ENCODE data around the gene CADPS2.

The CADPS2 gene

GRCh38 chr7:122561326-122561725 is 324.9 kb downstream of the CADPS2 start:
- no peak overlapping the region for H3K4me3 ChIP-seq (ENCODE audit: low read depth in 1 of 2, low read length in 1 of 2)
- TF ChIP-seq, protein P1, sequence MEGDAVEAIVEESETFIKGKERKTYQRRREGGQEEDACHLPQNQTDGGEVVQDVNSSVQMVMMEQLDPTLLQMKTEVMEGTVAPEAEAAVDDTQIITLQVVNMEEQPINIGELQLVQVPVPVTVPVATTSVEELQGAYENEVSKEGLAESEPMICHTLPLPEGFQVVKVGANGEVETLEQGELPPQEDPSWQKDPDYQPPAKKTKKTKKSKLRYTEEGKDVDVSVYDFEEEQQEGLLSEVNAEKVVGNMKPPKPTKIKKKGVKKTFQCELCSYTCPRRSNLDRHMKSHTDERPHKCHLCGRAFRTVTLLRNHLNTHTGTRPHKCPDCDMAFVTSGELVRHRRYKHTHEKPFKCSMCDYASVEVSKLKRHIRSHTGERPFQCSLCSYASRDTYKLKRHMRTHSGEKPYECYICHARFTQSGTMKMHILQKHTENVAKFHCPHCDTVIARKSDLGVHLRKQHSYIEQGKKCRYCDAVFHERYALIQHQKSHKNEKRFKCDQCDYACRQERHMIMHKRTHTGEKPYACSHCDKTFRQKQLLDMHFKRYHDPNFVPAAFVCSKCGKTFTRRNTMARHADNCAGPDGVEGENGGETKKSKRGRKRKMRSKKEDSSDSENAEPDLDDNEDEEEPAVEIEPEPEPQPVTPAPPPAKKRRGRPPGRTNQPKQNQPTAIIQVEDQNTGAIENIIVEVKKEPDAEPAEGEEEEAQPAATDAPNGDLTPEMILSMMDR (IDR thresholded peaks at IDR 0.05) = no peak
- H3K9me3 ChIP-seq = no peaks in the 10 kb centered on the region
- no peaks in the 10 kb centered on the region for H3K27me3 ChIP-seq
- no peak overlapping the region for H3K27ac ChIP-seq
- no peaks in the 10 kb centered on the region for H3K4me1 ChIP-seq (ENCODE audit: control insufficient read depth in 1 of 2, insufficient read depth in 1 of 2, low read depth in 1 of 2, low read length in 1 of 2)
- H3K36me3 ChIP-seq = no peaks in the 10 kb centered on the region

- H3K36me3 ChIP-seq = no peaks in the 10 kb centered on the region
- no peaks in the 10 kb centered on the region for H3K27me3 ChIP-seq
- H3K27ac ChIP-seq = no peak overlapping the region
- H3K4me1 ChIP-seq (ENCODE audit: control insufficient read depth in 1 of 2, insufficient read depth in 1 of 2, low read depth in 1 of 2, low read length in 1 of 2) = no peaks in the 10 kb centered on the region
- TF ChIP-seq, protein P1 (IDR thresholded peaks at IDR 0.05) = no peak
- no peaks in the 10 kb centered on the region for H3K9me3 ChIP-seq
- H3K4me3 ChIP-seq (ENCODE audit: low read depth in 1 of 2, low read length in 1 of 2) = no peak overlapping the region
Measured at GRCh38 chr7:122556873-122557542, 329.3 kb downstream of the CADPS2 start.

GRCh38 chr7:122556219-122556618 is 330.0 kb downstream of the CADPS2 start:
- no peak overlapping the region for H3K4me3 ChIP-seq (ENCODE audit: low read depth in 1 of 2, low read length in 1 of 2)
- H3K36me3 ChIP-seq = no peaks in the 10 kb centered on the region

DNA sequence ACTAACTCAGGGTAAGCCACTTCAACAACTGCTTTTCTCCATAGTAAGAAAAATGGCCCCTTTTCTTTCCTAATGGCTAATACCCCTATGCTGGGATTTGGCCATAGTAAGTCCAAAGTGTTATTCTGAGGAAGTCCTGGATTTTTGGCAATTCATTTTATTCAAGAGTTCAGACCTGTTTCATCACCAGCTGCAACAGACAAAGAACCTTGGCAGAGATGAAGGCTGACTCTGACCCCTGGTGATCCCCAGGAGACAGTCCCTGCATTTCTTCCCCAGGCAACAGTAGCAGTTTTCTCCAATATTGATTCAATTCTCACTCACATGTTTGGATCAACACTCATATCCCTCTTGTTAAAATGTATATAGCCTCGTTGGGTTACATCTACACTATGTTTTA is 332.5 kb downstream of the CADPS2 start:
- Histone ChIP-seq H3K4me3 (ENCODE audit: low read depth in 1 of 2, low read length in 1 of 2) (no peak overlapping the region), H3K27ac (no peak overlapping the region), H3K36me3 (no peaks in the 10 kb centered on the region), H3K9me3 (no peaks in the 10 kb centered on the region), H3K27me3 (no peaks in the 10 kb centered on the region), H3K4me1 (ENCODE audit: control insufficient read depth in 1 of 2, insufficient read depth in 1 of 2, low read depth in 1 of 2, low read length in 1 of 2) (no peaks in the 10 kb centered on the region)
- TF ChIP-seq, protein P1 (IDR thresholded peaks at IDR 0.05) = no peak

More at GRCh38 chr7:122556219-122556618, 330.0 kb downstream of the CADPS2 start:
- Histone ChIP-seq H3K9me3 (no peaks in the 10 kb centered on the region), H3K4me1 (ENCODE audit: control insufficient read depth in 1 of 2, insufficient read depth in 1 of 2, low read depth in 1 of 2, low read length in 1 of 2) (no peaks in the 10 kb centered on the region), H3K27ac (no peak overlapping the region), H3K27me3 (no peaks in the 10 kb centered on the region)
- TF ChIP-seq, protein P1 (IDR thresholded peaks at IDR 0.05) = no peak

DNA sequence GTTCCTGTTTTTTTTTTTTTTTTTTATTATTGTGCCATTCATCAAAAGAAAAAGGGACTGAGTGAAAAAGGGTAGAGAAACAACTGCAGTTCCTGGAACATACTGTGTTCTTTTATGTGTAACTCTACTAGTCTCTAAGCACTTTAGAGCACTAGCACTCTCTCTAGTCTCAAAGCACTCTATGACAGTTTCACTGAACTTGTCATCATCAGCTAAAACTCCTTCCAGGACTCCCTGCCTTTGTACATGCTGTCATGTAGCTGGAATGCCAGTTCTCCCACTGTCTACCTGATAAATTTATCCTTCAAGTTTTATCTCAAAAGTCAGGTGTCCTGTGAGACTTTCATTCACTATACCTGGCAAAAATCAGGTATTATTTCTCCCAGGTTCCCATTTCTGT is 333.5 kb downstream of the CADPS2 start:
- H3K4me1 ChIP-seq (ENCODE audit: control insufficient read depth in 1 of 2, insufficient read depth in 1 of 2, low read depth in 1 of 2, low read length in 1 of 2) = no peaks in the 10 kb centered on the region
- H3K36me3 ChIP-seq = no peaks in the 10 kb centered on the region
- no peaks in the 10 kb centered on the region for H3K9me3 ChIP-seq
- no peak overlapping the region for H3K4me3 ChIP-seq (ENCODE audit: low read depth in 1 of 2, low read length in 1 of 2)
- TF ChIP-seq, protein P1 (IDR thresholded peaks at IDR 0.05) = no peak
- H3K27me3 ChIP-seq = no peaks in the 10 kb centered on the region
- no peak overlapping the region for H3K27ac ChIP-seq
